Activated CD8-positive, alpha-beta memory T cell treated with anti-CD3 and anti-CD28 coated beads for 36 hours (primary cell): Measurements from ENCODE around the gene ZHX3. TPM values are rescaled to one million over a fixed set of nuclear protein-coding genes. Genes with fewer than 3 reads are reported as not detected.

Source experiments
- CTCF ChIA-PET: fragments of 350-600 bp; sonication (Branson Sonifier 250); formaldehyde crosslinking; loops from one replicate; lab custom pipeline; 2021; ENCODE audit warnings: antibody characterized with exemption; lab: Charles Lee
- POLR2A ChIA-PET: fragments of 350-600 bp; sonication (Branson Sonifier 250); formaldehyde crosslinking; loops from one replicate; lab custom pipeline; 2021; ENCODE audit warnings: antibody characterized with exemption; lab: Charles Lee
- total RNA-seq, 2 experiments: library from RNA; stranded (reverse); gene quantifications; one replicate each; pipeline ENCODE4 v1.2.3, GENCODE V29; 2021

ZHX3 gene
- total RNA-seq, 2 experiments from 2014 or later = 14.5 to 16.0 TPM

GRCh38 chr20:41275301-41275731 lies 42.2 kb downstream of the ZHX3 start:
- CTCF ChIA-PET = no interaction called here
- POLR2A ChIA-PET = no interaction called here

- ChIA-PET POLR2A (no interaction called here), CTCF (no interaction called here)
Measured at GRCh38 chr20:41274152-41274551, 43.4 kb downstream of the ZHX3 start.

- ChIA-PET CTCF (no interaction called here), POLR2A (no interaction called here)
Measured at GRCh38 chr20:41273445-41273844, 44.1 kb downstream of the ZHX3 start.

- POLR2A ChIA-PET = no interaction called here
- CTCF ChIA-PET = no interaction called here
Measured at GRCh38 chr20:41272339-41272738, 45.2 kb downstream of the ZHX3 start.

GRCh38 chr20:41268917-41269652 lies 48.4 kb downstream of the ZHX3 start:
- ChIA-PET POLR2A (no interaction called here), CTCF (no interaction called here)

GRCh38 chr20:41268402-41268801 lies 49.1 kb downstream of the ZHX3 start:
- POLR2A ChIA-PET = no interaction called here
- CTCF ChIA-PET = interaction anchor here (0.6 kb wide), 1 partner anchor 69 kb away, joined by 4 read pairs; no protein-coding TSS in a partner anchor

- ChIA-PET CTCF (no interaction called here), POLR2A (no interaction called here)
Measured at GRCh38 chr20:41265938-41266337, 51.6 kb downstream of the ZHX3 start.

GRCh38 chr20:41264819-41265218 lies 52.7 kb downstream of the ZHX3 start:
- ChIA-PET POLR2A (no interaction called here), CTCF (interaction anchor here (0.7 to 0.8 kb wide), 2 partner anchors 130 to 1065 kb away, joined by 3 to 4 read pairs; no protein-coding TSS in a partner anchor)

GRCh38 chr20:41261790-41262717 lies 55.5 kb downstream of the ZHX3 start:
- CTCF ChIA-PET = no interaction called here
- POLR2A ChIA-PET = no interaction called here

GRCh38 chr20:41261260-41261659 lies 56.3 kb downstream of the ZHX3 start:
- POLR2A ChIA-PET = no interaction called here
- CTCF ChIA-PET = no interaction called here

- CTCF ChIA-PET = no interaction called here
- POLR2A ChIA-PET = no interaction called here
Measured at GRCh38 chr20:41260734-41261220, 56.8 kb downstream of the ZHX3 start.

- ChIA-PET CTCF (no interaction called here), POLR2A (no interaction called here)
Measured at GRCh38 chr20:41259309-41259708, 58.2 kb downstream of the ZHX3 start.

GRCh38 chr20:41258474-41258873 lies 59.1 kb downstream of the ZHX3 start:
- ChIA-PET POLR2A (no interaction called here), CTCF (no interaction called here)

GRCh38 chr20:41256516-41256915 lies 61.0 kb downstream of the ZHX3 start:
- ChIA-PET POLR2A (no interaction called here), CTCF (no interaction called here)

- ChIA-PET CTCF (no interaction called here), POLR2A (no interaction called here)
Measured at GRCh38 chr20:41255655-41256054, 61.9 kb downstream of the ZHX3 start.

GRCh38 chr20:41249411-41250281 lies 67.9 kb downstream of the ZHX3 start:
- POLR2A ChIA-PET = no interaction called here
- CTCF ChIA-PET = no interaction called here

GRCh38 chr20:41248368-41249024 lies 69.0 kb downstream of the ZHX3 start:
- ChIA-PET CTCF (no interaction called here), POLR2A (no interaction called here)

- ChIA-PET CTCF (no interaction called here), POLR2A (no interaction called here)
Measured at GRCh38 chr20:41247523-41248367, 69.8 kb downstream of the ZHX3 start.
